ENCODE data around the gene TNS1. TPM values are rescaled to one million over a fixed set of nuclear protein-coding genes. Genes with fewer than 3 reads are reported as not detected.

TNS1 gene
- total RNA-seq, 1 donor from 2014 or later = 1,334 TPM

- Histone ChIP-seq H3K36me3 (peaks cover 4 to 36% of the 10 kb centered on the region in 2 donors), H3K4me3 (peak overlapping the region in 1 of 2 donors; percentile 30), H3K4me1 (peaks cover 50 to 96% of the 10 kb centered on the region in 2 donors), H3K27me3 (no peaks in the 10 kb centered on the region), H3K27ac (peak overlapping the region; percentile 98 to 100), H3K9me3 (no peaks in the 10 kb centered on the region)
- DNase-seq (ENCODE audit: low spot score in 2 of 2) = no peak
- intact Hi-C loops (cut with DNase I) = no loop called here
- TF ChIP-seq, protein P1, sequence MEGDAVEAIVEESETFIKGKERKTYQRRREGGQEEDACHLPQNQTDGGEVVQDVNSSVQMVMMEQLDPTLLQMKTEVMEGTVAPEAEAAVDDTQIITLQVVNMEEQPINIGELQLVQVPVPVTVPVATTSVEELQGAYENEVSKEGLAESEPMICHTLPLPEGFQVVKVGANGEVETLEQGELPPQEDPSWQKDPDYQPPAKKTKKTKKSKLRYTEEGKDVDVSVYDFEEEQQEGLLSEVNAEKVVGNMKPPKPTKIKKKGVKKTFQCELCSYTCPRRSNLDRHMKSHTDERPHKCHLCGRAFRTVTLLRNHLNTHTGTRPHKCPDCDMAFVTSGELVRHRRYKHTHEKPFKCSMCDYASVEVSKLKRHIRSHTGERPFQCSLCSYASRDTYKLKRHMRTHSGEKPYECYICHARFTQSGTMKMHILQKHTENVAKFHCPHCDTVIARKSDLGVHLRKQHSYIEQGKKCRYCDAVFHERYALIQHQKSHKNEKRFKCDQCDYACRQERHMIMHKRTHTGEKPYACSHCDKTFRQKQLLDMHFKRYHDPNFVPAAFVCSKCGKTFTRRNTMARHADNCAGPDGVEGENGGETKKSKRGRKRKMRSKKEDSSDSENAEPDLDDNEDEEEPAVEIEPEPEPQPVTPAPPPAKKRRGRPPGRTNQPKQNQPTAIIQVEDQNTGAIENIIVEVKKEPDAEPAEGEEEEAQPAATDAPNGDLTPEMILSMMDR (IDR thresholded peaks at IDR 0.05) = no peak
Observed at GRCh38 chr2:217929272-217929671, 73.5 kb downstream of the TNS1 start.

DNA sequence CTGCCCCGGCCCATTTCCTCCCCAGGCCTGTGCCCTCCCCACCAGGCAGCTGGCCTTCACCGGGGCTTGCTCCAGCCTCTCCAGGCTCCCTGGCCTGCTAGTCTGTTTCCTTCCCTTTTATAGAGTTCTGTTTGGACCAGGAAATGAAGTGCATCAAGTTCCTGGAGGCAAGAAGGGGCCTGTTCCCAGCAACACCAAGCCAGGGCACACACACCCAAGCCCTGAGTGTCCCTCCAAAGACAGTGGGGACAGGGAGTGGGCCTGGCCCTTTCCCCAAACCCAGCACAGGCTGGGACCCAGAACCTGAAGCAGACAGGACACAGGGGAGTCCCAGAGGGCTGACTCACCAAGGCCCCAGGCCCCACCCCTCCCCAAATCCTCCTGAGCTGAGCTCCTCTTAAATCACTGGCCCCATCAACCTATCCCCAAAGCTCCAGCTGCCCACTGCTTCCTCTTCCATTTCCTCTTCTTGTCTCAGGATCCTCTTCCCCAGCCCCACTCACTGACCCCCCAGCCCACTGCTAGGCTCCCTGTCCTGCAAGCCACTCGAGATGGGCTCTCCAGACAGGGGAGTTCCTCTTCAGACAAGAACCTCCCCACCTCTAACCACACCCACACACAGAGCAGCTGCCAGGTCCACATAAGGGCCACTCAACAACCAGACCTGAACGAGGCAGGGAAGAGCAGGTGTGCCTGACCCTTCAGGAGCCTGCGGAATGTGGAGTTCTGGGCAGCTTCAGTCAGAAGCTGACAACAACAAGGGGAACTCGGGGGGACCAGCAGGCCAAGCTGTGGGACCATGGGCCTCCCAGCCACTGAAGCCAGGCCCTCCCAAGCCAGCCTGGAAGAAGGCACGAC, 74.2 kb downstream of the TNS1 start:
- Histone ChIP-seq H3K27me3 (no peaks in the 10 kb centered on the region), H3K4me1 (peaks cover 53 to 96% of the 10 kb centered on the region in 2 donors), H3K9me3 (no peaks in the 10 kb centered on the region), H3K36me3 (peaks cover 4 to 34% of the 10 kb centered on the region in 2 donors), H3K27ac (peak overlapping the region; percentile 98 to 100), H3K4me3 (peak overlapping the region in 1 of 2 donors; percentile 37)
- TF ChIP-seq, protein P1 (IDR thresholded peaks at IDR 0.05) = no peak
- peak in 1 of 2 donors; percentile 91 for DNase-seq (ENCODE audit: low spot score in 2 of 2)
- intact Hi-C loops (cut with DNase I) = no loop called here

DNA sequence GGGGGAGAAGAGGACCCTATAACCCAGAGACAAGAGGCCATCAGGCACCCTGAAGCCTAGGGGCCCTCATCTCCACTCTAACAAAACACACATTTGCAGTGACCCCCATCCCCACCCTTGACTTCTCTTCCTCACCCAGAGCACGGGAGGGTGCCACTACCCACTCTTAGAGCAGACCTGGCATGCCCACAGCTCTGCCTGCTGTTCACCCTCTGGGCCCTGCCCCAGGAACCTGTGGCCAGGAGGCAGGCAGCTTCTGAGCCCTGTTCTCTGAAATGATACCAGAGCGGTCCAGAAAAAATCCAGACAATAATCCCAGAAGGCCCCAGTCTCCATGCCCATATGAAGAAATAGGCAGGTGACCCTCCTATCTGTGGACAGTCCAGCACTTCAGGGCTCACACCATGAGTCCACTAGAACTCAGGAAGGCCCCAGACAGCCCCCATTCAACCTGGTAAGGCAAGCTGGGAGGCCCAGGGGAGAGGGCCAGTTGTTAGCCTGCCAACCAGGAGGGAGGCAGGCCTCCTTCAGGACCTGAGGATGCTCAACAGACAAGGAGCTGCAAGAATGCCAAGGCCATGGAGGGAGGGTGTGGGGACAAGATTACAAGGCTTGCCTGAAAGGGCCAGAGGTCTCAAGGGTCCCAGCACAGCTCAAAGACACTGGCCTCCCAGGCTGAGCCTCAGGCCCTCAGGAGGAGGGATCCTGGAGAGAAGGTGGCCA, 75.0 kb downstream of the TNS1 start:
- no peak for DNase-seq (ENCODE audit: low spot score in 2 of 2)
- Histone ChIP-seq H3K27me3 (no peaks in the 10 kb centered on the region), H3K36me3 (peaks cover 4 to 35% of the 10 kb centered on the region in 2 donors), H3K9me3 (no peaks in the 10 kb centered on the region), H3K27ac (peak overlapping the region; percentile 98 to 100), H3K4me3 (peak overlapping the region in 1 of 2 donors; percentile 37), H3K4me1 (peaks cover 59 to 96% of the 10 kb centered on the region in 2 donors)
- TF ChIP-seq, protein P1 (IDR thresholded peaks at IDR 0.05) = no peak
- intact Hi-C loops (cut with DNase I) = no loop called here

GRCh38 chr2:217926801-217927200, 76.0 kb downstream of the TNS1 start:
- Histone ChIP-seq H3K27me3 (no peaks in the 10 kb centered on the region), H3K27ac (peak overlapping the region; percentile 98 to 100), H3K4me3 (peak overlapping the region in 1 of 2 donors; percentile 37), H3K9me3 (no peaks in the 10 kb centered on the region), H3K4me1 (peaks cover 51 to 94% of the 10 kb centered on the region in 2 donors), H3K36me3 (peaks cover 0 to 25% of the 10 kb centered on the region in 2 donors)
- no peak for DNase-seq (ENCODE audit: low spot score in 2 of 2)
- TF ChIP-seq, protein P1 (IDR thresholded peaks at IDR 0.05) = no peak
- intact Hi-C loops (cut with DNase I) = no loop called here

- intact Hi-C loops (cut with DNase I) = no loop called here
- Histone ChIP-seq H3K4me3 (peak overlapping the region in 1 of 2 donors; percentile 50), H3K27me3 (no peaks in the 10 kb centered on the region), H3K9me3 (no peaks in the 10 kb centered on the region), H3K27ac (peak overlapping the region; percentile 98 to 100), H3K4me1 (peaks cover 52 to 96% of the 10 kb centered on the region in 2 donors), H3K36me3 (peaks cover 2 to 28% of the 10 kb centered on the region in 2 donors)
- TF ChIP-seq, protein P1 (IDR thresholded peaks at IDR 0.05) = no peak
- no peak for DNase-seq (ENCODE audit: low spot score in 2 of 2)
Observed at GRCh38 chr2:217924346-217924901, 78.4 kb downstream of the TNS1 start.

Data from ascending aorta (tissue), 2 donors.